Urinary bladder (tissue), 4 donors: Measurements from ENCODE around the gene EPHA2. TPM values are rescaled to one million over a fixed set of nuclear protein-coding genes. Genes with fewer than 3 reads are reported as not detected.
"Not testable (repeated sequence)": the region's sequence is repeated elsewhere in the genome, so short reads cannot be mapped to it uniquely, and the experiment has no call there.

Source experiments
- DNase-seq: peaks from one replicate; pipeline ENCODE4 v3.0.0-alpha.2; 2015; ENCODE audit errors: extremely low spot score
- H3K27ac ChIP-seq: one replicate; pipeline ENCODE4 v1.5.1; 2013; ENCODE audit warnings: low read depth, mild to moderate bottlenecking, moderate library complexity
- H3K36me3 ChIP-seq: one replicate; pipeline ENCODE4 v1.6.1; 2013; ENCODE audit warnings: mild to moderate bottlenecking, moderate library complexity; ENCODE audit not compliant: insufficient read depth
- H3K4me1 ChIP-seq: one replicate; pipeline ENCODE4 v1.6.1; 2013; ENCODE audit warnings: mild to moderate bottlenecking, moderate library complexity; ENCODE audit not compliant: insufficient read depth
- H3K4me3 ChIP-seq: one replicate; pipeline ENCODE4 v1.5.1; 2013; ENCODE audit warnings: low read depth, low read length
- WGBS: extraction: QIAGEN DNeasy Blood & Tissue Kit; methylation state at CpG from one replicate; pipeline ENCODE4 v1.1.7; 2013; 5-methylcytosine and 5-hydroxymethylcytosine counted together
- polyA plus RNA-seq: library from polyadenylated mRNA; stranded (reverse); fragments of 200-250 nt; gene quantifications from one replicate; pipeline ENCODE4 v1.2.3, GENCODE V29; 2013
- total RNA-seq: library from RNA; depleted of rRNA; stranded (reverse); fragments of >200 nt; gene quantifications from one replicate; pipeline ENCODE4 v1.2.3, GENCODE V29; 2014
- donor health status: healthy with polysubstance abuse.
- donor health status: healthy.

EPHA2 gene
- total and polyA plus RNA-seq, 2 donors, result 11.3 to 16.2 TPM

GRCh38 chr1:16114527-16115467 lies 41.1 kb downstream of the EPHA2 start:
- Histone ChIP-seq H3K27ac (no peak overlapping the region), H3K36me3 (no peaks in the 10 kb centered on the region), H3K4me1 (no peaks in the 10 kb centered on the region), H3K4me3 (no peak overlapping the region)
- no peak for DNase-seq
- WGBS, result 82% methylated on average over 23 of the region's 23 CpGs

GRCh38 chr1:16112596-16113555 lies 43.0 kb downstream of the EPHA2 start:
- 72% methylated on average over 14 of the region's 14 CpGs for WGBS
- no peak for DNase-seq
- H3K27ac ChIP-seq, result no peak overlapping the region

GRCh38 chr1:16111771-16112595 lies 43.9 kb downstream of the EPHA2 start:
- H3K4me1 ChIP-seq, result no peaks in the 10 kb centered on the region
- no peak overlapping the region for H3K4me3 ChIP-seq
- DNase-seq, result no peak
- no peaks in the 10 kb centered on the region for H3K36me3 ChIP-seq
- no peak overlapping the region for H3K27ac ChIP-seq
- WGBS, result 62% methylated on average over 15 of the region's 15 CpGs

More at GRCh38 chr1:16112596-16113555, 43.0 kb downstream of the EPHA2 start:
- no peaks in the 10 kb centered on the region for H3K36me3 ChIP-seq
- H3K4me3 ChIP-seq, result no peak overlapping the region
- H3K4me1 ChIP-seq, result no peaks in the 10 kb centered on the region

GRCh38 chr1:16110884-16111283 lies 45.0 kb downstream of the EPHA2 start:
- H3K36me3 ChIP-seq, result no peaks in the 10 kb centered on the region
- no peak for DNase-seq
- H3K4me1 ChIP-seq, result no peaks in the 10 kb centered on the region
- no peak overlapping the region for H3K4me3 ChIP-seq
- 97% methylated on average over 7 of the region's 7 CpGs for WGBS
- no peak overlapping the region for H3K27ac ChIP-seq

- WGBS, result 90% methylated on average over 6 of the region's 6 CpGs
- H3K4me3 ChIP-seq, result no peak overlapping the region
- no peaks in the 10 kb centered on the region for H3K36me3 ChIP-seq
- no peaks in the 10 kb centered on the region for H3K4me1 ChIP-seq
- DNase-seq, result no peak
- H3K27ac ChIP-seq, result no peak overlapping the region
Measured at GRCh38 chr1:16110456-16110855, 45.4 kb downstream of the EPHA2 start.

- Histone ChIP-seq H3K4me3 (no peak overlapping the region), H3K36me3 (no peaks in the 10 kb centered on the region), H3K4me1 (no peaks in the 10 kb centered on the region), H3K27ac (no peak overlapping the region)
- DNase-seq, result no peak
- 76% methylated on average over 1 of the region's 1 CpG for WGBS
Measured at GRCh38 chr1:16109571-16109970, 46.3 kb downstream of the EPHA2 start.

GRCh38 chr1:16107039-16107438 lies 48.8 kb downstream of the EPHA2 start:
- H3K27ac ChIP-seq, H3K36me3 ChIP-seq, H3K4me1 ChIP-seq, DNase-seq, H3K4me3 ChIP-seq: not testable (repeated sequence)
- whole genome bisulfite sequencing, result 56% methylated on average over 5 of the region's 5 CpGs

GRCh38 chr1:16101623-16102022 lies 54.2 kb downstream of the EPHA2 start:
- no peaks in the 10 kb centered on the region for H3K4me1 ChIP-seq
- H3K4me3 ChIP-seq, result no peak overlapping the region
- H3K27ac ChIP-seq, result no peak overlapping the region
- no peaks in the 10 kb centered on the region for H3K36me3 ChIP-seq
- WGBS, result 49% methylated on average over 9 of the region's 9 CpGs
- no peak for DNase-seq

- Histone ChIP-seq H3K27ac (no peak overlapping the region), H3K36me3 (no peaks in the 10 kb centered on the region), H3K4me3 (no peak overlapping the region), H3K4me1 (no peaks in the 10 kb centered on the region)
- no peak for DNase-seq
- 100% methylated on average over 1 of the region's 1 CpG for WGBS
Measured at GRCh38 chr1:16099412-16099811, 56.5 kb downstream of the EPHA2 start.

GRCh38 chr1:16095447-16095846 lies 60.4 kb downstream of the EPHA2 start:
- no peaks in the 10 kb centered on the region for H3K36me3 ChIP-seq
- H3K27ac ChIP-seq, result no peak overlapping the region
- no peak overlapping the region for H3K4me3 ChIP-seq
- WGBS, result 76% methylated on average over 9 of the region's 9 CpGs
- H3K4me1 ChIP-seq, result no peaks in the 10 kb centered on the region
- DNase-seq, result no peak

- Histone ChIP-seq H3K27ac (no peak overlapping the region), H3K4me3 (no peak overlapping the region), H3K4me1 (no peaks in the 10 kb centered on the region), H3K36me3 (no peaks in the 10 kb centered on the region)
- WGBS, result 94% methylated on average over 21 of the region's 21 CpGs
- DNase-seq, result no peak
Measured at GRCh38 chr1:16094453-16095158, 61.3 kb downstream of the EPHA2 start.

- Histone ChIP-seq H3K4me1 (no peaks in the 10 kb centered on the region), H3K27ac (no peak overlapping the region), H3K36me3 (no peaks in the 10 kb centered on the region), H3K4me3 (no peak overlapping the region)
- 68% methylated on average over 9 of the region's 9 CpGs for WGBS
- DNase-seq, result no peak
Measured at GRCh38 chr1:16093611-16094010, 62.3 kb downstream of the EPHA2 start.
